H7 (cell line): ENCODE results near the gene INPP4B. TPM values are rescaled to one million over a fixed set of nuclear protein-coding genes. Genes with fewer than 3 reads are reported as not detected.

ENCODE experiments used
- DNase-seq: peaks from one replicate; pipeline ENCODE4 v3.0.0; 2012
- H3K27me3 ChIP-seq: 2 replicates; pipeline ENCODE4 v1.6.0; 2011; ENCODE audit warnings: mild to moderate bottlenecking, low read length; ENCODE audit not compliant: control insufficient read depth, insufficient read depth
- H3K36me3 ChIP-seq: replicated peaks from 2 replicates; pipeline ENCODE4 v1.5.1; 2011; ENCODE audit warnings: low read length; ENCODE audit not compliant: control insufficient read depth, insufficient read depth
- H3K4me3 ChIP-seq: 2 replicates; pipeline ENCODE4 v1.5.1; 2011; ENCODE audit warnings: low read depth, mild to moderate bottlenecking, control low read depth, low read length, moderate library complexity; ENCODE audit not compliant: insufficient read depth
- total RNA-seq: library from RNA; depleted of rRNA; stranded (reverse); fragments of >200 nt; shearing (Covaris generic); gene quantifications from 2 replicates; pipeline ENCODE4 v1.2.3, GENCODE V29; 2014

INPP4B gene
- total RNA-seq, 1 experiment from 2014 or later: 2.2 TPM

DNA sequence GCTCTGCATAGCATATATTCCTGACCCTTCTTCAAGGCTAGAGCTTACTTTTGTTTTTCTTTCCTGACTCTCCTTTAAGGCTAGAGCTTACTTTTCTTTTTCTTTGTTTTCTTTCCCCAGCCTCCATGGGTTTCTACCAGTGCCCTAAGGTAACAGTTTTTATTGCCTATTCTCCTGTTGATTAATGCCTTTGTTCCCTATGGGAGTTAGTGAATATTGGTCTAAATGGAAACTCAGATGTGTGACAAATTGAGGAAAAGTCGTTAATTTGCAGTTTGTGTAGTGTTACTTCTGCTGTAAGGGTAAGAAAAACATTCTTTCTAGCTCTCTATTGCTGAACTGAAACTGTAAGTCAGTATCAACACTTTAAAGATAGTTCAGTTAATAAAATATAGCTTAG is 851.0 kb downstream of the INPP4B start:
- Histone ChIP-seq H3K27me3 (no peaks in the 10 kb centered on the region), H3K4me3 (no peak overlapping the region), H3K36me3 (no peaks in the 10 kb centered on the region)
- DNase-seq: no peak

DNA sequence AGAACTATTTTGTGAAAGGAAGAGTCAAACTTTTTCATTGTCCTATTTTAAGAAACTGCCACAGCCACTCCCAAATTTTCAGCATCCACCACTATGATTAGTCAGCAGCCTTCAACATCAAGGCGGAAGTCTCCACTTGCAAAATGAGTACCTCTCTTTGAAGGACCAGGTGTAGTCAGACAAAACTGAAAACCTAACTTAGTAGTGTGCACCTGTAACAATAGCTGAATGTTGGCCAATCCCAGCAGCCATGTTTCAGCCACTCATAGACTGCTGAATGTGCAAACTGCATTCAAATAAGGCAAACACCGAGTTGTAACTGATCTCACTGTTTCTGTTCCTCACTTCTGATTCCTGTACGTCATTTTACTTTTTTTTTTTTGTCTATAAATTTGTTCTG is 868.7 kb downstream of the INPP4B start:
- no peak overlapping the region for H3K4me3 ChIP-seq
- DNase-seq: no peak
- H3K36me3 ChIP-seq: no peaks in the 10 kb centered on the region
- no peaks in the 10 kb centered on the region for H3K27me3 ChIP-seq
